Activated CD4-positive, alpha-beta T cell treated with anti-CD3 and anti-CD28 coated beads, Interleukin-2, Interleukin-4, amounts not matched to agents 100 ng/mL and 50 ng/mL, durations not matched to agents 16 hours and 8 hours (primary cell): ENCODE measurements around the gene C4BPB.

ENCODE experiments used
- DNase-seq: peaks from one replicate; pipeline ENCODE4 v3.0.0-alpha.2; 2020; ENCODE audit warnings: low spot score

Gene C4BPB

DNA sequence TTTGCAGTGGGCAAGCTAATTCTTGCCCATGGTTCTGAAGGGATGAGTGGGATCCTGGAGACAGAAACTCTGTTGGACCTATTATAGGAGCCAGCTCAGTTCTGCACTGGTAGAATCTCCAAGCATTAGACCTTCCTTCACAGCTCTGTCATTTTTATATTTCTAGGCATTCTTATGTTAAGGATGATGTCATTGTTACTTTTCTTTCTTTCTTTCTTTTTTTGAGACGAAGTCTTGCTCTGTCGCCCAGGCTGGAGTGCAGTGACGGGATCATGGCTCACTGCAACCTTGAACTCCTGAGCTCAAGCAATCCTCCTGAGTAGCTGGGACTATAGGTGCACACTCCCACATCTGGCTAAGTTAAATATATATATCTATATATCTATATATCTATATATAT lies 28.1 kb upstream of the C4BPB start:
- no peak for DNase-seq

DNA sequence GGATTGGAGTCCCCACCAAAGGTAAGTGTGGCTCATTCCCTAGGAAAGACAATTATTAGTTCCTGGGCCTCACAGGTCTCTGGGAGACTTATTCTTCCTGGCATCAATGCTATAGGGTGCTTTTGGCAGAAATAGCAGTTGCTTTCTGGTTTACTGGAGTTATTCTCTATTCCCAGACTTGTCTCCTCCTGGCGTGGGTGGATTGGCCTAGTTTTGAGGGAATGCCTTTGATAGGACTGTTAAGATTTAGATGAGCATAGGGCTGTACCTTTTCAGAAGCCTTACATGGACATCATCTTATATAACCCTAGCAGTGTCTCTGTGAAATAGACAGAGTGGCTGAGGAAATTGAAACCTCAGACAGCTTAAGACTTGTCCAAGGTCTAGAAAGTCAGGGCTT lies 26.6 kb upstream of the C4BPB start:
- no peak for DNase-seq

DNA sequence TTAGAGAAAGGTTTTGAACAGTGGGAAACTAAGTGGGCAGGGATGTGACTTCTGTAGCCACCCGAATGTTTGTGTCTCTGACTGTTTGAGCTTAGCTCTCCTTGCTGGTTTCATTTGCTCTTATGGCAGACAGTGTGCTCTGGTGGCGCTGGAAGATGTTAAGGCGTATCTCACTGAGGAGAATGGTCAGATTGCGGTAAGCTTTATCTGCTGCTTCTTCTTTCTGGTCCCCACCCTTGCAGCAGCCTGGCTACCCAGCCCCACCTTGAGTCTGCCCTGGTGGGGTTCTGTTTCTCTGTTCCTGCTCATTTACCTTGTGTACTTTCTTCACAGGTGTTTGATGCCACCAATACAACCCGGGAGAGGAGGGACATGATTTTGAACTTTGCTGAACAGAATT lies 25.6 kb upstream of the C4BPB start:
- no peak for DNase-seq

DNA sequence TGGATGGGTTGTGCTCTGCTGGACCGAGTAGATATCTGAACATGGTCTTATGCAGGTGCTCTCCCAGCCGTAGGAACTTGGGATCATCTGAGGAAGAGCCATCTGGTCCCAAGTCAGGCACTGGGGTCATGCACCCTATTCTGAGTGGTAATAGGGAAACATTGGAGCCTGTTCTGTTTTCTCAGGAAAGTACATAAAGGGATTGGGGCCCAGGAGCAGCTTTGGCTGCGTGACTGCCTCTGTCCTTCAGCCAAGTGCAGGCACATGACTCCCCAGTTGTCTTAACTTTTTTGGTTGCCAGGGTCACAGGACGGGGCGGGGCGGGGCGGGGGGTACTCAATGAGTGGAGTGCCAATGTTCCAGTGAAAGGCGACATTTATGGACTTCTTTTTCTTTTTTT lies 24.1 kb upstream of the C4BPB start:
- DNase-seq = no peak

DNA sequence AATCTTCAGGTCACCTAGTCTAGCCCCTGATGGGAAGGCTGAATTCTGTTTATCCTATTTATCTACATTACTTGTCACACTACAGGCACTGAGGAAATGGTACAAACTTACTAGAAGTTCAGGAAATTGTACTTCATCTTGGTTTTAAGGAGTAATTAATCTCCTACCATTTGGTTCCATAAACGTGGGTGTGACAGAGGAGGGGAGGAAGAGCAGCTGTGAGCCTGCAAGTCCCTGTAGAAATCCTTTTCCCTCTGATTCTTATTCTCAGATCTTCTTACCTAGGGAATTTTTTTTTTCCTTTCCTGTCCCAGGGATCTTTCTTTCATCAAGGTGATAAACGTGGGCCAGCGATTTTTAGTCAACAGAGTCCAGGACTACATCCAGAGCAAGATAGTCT lies 21.5 kb upstream of the C4BPB start:
- DNase-seq = no peak

DNA sequence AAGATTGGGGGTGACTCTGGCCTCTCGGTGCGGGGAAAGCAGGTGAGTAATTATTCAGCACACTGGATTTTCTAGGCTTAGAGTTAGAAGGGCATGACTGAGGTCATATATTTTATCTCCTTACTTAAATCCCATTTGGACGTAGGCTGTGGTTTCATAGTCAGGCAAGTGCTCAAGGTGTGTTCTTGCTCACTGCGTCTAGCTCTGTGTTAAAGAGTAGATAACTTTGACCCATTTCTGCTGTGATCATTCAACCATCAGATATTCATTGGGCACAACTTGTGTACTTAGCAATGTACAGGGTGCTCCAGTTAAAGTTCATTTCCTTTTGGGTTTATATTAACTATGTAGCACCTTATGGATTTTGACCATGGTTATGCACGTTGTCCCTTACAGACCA lies 21.0 kb upstream of the C4BPB start:
- no peak for DNase-seq

DNA sequence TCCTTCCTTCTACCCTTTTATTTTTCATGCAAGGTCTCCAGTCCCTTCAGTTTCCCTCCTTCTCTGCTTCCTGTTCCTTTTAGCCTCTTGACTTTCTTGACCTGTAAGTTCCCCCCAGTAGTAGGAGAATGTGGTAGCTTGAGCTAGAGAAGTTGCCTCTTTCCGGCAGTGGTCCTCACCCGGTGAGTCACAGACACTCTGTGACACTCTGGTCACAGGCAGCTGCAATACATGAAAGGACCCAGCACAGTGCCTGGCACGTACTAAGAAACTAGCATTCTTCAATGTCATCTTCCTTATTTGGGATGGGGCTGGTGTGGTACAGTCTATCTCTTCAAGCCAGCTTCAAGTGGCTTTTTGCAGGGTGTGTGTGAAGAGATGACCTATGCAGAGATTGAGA lies 19.6 kb upstream of the C4BPB start:
- DNase-seq = no peak

DNA sequence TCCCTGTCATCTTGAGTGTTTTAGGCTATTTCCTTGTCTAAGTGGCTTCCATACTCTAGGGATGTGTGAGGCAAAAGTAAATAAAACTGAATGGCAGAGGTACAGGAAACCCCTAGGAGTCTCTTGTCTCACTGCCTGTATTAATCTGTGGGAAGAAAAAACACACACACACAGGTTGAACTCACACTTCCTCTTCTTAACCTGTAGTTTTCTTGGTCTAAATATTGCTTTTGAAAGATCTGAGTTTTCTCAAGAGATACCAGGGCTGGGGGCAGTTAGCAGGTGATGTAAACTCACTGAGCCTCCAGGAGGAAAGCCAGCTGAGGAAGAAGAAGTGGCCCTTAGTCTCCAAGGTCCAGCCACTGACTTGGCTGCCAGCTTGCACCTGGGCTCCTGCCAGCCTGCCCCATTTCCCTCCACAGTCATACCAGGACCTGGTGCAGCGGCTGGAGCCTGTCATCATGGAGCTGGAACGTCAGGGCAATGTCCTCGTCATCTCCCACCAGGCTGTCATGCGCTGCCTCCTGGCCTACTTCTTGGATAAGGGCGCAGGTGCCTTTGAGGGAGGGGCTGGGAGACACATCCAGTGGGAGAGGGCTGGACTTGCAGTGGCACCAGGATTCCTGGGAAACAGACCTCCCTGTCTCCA lies 18.7 kb upstream of the C4BPB start:
- DNase-seq = no peak

DNA sequence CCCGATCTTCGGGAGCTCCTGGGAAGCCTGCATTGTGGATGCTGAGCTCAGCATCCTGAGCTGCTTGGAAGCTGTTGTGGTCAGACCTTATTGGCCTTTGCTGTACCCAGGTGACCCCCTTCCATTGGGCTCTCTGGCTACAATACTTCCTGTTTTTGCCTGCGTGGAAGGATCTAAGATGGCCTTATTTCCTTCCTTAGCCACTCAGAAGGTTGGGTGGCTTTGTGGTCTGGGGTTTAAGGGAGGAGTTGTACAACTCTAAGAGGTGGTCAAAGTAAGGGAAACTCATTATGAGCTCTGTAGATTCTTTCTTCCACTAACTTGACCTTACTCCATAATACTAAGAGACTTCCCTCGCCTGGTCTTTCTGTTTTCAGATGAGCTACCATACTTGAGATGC lies 17.8 kb upstream of the C4BPB start:
- DNase-seq = no peak

DNA sequence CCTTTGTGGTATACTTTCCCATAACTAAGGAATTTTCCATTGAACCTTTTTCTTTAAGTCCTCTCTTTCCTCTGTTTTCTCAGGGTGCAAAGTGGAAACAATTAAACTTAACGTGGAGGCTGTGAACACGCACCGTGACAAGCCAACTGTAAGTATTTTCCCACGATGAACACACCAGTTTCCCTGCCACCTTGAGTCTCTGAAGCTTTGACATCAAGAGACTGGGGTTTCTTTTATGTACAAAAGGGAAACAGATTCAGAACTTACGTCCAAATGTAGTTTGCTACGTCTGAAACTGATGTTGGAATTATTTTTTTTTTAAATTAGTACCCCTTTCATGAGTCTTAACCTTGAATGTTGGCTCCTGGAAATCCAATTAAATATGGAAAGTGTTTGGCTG lies 17.2 kb upstream of the C4BPB start:
- DNase-seq = no peak

DNA sequence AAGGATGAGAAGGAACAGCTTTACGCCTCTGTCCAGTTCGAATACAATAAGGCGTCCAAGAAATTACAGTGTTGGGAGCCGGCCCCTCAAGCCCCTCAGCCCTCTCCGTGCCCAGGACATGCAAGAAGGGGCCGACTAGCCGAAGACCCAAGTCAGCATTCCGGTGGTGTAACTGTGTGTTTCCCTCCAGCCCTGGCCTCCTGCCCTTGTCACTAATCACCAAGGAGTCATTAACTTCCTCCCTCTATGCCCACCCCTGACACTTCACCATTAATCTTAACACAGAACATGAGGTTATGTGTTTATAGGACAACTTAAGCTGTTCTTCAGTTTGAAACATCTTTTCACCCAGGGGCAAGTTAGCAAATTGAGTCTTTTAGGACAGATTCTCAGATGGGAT lies 16.4 kb upstream of the C4BPB start:
- DNase-seq = no peak

DNA sequence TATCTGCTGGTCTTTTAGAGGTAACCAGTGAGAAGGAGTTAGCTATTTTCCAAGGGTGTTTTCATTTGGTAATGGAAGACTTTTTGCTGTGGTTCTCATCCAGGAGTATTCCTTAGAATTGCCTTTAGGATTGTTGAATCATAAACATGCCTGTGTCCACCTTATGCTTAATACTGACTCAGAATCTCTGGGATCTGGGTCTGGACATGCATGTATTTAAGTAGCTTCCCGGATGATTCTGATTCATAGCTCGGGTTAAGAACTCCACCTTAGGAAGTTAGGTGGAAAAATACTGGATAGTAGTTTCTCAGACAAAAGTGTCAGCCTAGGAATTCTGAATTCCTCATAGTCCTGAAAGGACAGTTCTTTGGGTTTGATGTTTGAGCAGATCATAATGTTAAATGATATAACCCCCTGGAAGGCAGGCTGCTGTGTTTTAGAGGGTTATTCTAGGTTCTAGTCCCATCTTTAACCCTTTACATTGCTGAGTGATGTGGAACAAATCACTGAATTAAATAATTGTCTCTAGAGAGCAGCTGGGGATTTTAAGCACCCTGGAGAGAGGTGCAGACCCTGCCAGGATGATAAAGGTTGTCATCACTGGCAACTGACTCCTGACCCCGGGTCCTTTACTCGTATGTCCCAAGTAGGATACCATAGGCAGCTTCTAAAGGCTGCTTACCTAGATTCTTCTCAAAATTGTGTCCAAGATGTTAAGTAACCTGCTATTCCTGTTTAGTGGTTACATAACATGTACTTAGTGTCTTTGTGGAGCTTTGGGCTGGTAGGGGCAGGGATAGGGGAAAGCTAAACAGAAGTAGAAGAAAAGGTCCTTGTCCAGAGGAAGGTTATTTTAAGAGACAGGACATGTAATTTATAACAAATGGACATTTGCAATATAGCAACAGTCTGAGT lies 14.5 kb upstream of the C4BPB start:
- no peak for DNase-seq

DNA sequence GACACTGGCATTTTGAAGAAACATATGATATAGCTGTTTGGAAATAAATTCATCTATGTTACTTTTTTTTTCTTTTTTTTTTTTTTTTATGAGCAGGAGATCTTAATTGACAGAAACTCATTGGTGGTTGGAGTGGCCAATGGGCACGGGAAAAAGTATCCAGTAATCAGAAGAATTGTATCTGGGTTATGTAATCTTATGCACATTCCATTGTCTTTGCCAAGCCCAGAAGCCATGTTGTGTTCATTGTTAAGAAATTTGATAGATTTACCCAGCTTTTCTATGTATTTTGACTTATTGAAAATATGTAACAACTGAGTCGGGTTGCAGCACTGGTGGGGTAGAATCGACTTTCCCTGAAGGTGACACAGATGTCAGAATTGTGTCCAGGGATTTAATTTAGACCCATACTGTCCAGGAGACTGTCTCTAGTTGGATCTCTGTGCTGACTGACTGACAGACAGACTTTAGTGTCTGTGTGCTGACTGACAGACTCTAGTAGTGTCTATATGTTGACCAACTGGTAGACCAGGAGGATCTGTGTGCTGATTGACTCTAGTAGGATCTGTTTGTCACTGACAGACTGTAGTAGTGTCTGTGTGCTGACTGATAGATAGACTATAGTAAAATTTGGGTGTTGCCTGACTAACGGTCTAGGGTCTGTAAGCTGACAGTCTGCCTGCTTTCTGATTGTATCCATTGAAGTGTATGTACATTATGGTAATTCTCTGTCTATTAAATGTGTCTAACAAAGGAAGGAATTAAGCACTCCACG lies 12.3 kb upstream of the C4BPB start:
- no peak for DNase-seq

DNA sequence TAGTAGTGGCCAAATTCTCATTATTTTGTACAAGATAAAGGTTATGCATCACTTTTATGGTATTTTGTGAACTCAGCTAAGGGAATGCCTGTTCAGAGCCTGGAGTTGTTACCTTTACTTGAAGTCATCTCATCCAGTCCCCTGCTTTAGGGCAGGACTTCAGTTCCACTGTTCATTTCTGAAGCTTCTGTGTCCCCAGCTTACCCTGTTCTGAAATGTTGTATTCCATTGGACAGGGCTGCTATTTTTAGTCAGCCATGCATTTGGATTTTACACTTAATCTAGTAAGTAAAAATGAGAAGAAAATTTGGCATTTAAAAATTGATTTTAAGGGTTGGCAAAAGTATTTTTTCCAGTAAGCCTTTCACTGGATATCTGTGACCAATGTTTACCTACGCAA lies 11.6 kb upstream of the C4BPB start:
- DNase-seq = no peak

DNA sequence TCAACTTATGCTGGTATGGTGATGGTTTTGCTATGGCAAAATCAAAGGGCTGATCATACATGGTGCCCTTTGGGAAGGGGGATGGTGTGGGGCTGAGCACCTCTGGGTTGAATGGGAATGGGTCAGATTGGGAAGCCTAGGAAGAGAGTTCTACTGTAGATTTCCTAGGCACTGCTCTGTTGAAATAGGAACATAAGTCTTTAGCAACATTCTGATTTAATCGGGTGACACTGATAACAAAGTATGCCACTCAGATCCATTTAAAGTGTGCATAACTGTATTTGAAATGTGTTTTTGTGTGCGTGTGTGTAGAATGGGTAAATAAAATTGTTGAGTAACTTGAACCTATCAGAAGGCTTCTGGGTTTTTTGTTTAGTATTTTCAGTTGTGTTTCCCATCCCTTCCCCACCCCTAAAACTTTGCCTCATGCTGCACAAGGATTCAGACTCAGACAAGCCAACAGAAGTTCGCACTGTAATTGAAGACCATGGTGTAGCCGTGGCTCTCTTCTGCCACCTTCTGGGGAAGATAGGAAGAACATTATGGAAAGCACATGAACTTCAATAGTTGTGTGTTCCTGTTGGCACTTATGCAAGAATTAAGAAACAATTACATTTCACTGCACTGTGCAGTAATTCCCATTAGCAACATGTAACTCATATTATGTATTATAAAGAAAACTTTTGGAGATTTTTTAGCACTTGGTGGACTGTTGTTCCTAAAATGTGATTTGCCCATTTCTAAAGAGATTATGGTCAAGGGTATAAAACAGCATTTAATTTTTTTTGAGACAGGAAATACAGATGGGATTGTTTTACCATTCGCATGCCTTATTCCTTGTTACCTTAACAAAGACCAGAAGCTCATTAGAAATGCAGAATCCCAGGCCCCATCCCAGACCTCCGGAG lies 10.9 kb upstream of the C4BPB start:
- peak; percentile 75 for DNase-seq

DNA sequence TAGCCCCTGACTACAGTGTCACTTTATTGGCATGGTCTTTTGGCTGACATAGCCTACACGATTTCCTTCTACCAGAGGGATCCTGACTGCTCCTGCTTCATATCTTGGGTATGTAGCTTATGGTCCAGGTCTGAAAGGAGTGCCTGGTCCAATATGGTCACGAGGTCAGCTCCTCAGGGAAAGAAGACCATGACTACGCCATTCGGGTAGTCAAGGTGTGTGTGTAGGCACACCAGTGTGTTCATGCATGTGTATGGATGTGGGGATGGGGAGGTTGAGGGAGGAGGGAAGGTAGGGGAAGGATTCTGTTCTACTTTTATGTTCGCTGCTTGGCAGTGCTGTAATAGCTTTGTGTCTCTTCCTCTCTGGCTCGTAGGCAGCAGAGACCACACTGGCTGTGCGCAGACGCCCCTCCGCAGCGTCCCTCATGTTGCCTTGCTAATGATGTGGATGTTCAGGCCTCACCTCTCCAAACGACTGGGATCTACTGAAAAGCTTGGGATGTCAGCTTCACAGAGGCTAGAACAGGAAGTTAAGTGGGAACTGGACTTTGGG lies 10.0 kb upstream of the C4BPB start:
- DNase-seq = no peak

DNA sequence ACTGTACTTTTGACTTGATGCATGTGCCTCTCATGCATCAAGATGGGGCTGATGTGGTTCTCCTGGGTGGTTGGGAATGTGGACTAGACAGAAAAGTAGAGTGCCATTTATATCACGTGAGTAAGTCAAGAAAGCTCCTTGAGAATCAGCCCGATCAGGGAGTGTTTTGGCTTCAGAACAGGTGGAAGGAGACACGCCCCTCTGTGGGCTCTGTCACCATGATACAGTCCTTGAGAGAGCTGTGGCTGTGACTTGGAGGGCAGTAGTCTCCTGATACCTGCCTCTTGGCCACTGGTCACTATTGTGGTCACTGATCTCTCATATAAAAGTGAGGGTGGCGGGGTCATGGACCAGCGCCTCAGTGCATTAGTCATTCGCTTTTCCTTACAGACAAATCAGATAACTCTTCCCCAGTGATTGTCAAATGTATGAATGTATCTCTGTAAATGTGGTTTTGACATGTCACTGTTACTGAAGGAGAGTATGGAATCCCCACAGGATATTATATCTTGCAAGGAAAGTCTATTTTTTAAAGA lies 8.9 kb upstream of the C4BPB start:
- DNase-seq = no peak

DNA sequence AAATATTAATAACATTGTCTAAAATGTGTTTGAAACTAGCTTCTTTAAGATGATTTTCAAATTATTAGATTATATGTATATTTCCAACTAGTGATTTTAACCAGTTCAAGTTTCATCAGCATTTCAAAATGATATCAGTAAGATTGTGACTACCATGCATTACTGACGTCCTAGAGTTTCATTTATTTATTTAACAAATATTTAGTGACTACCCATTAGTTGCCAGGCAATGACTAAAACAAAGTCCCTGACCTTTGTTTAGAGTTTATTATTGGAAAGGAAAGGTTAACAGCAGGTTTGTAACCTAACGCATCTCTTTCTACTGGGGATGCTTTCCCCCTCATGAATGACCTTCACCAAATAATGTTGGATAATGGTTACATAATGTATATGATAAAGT lies 7.6 kb upstream of the C4BPB start:
- no peak for DNase-seq

DNA sequence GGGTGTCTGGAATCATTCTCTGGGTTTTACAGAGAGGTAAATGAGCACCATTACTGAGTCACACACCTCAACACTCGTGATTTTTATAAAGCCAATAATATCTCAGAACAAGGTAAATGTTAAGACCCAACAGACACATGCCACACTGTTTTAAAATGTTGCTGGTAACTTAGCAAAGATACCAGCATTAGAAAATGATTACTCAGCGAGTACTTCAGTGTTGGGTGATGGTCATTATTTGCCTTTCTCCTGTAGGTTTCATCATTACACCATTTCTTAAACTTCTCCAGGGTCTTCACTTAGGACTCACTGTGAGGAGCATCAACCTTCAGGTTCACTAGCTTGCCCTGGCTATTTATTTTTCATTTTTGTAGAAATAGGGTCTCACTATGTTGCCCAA lies 6.9 kb upstream of the C4BPB start:
- no peak for DNase-seq

DNA sequence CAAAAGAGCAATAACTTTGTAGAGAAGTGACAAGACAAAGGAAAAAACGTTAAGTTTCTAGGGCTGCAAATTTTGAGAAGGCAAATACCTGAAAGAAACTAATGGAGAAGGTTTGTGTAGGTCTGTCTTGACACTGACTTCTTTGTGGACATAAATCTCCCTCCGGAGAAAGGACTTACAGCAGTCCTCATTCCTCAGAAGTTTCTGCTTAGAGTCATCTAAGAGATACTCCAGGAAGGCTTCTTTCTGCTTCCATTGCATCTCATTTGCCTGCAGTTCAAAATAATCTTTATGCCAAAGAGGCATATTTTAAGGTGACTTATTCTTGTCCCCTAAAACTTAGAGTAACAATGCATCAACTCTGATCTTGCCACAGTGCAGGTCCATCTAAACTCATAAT lies 4.4 kb upstream of the C4BPB start:
- no peak for DNase-seq

DNA sequence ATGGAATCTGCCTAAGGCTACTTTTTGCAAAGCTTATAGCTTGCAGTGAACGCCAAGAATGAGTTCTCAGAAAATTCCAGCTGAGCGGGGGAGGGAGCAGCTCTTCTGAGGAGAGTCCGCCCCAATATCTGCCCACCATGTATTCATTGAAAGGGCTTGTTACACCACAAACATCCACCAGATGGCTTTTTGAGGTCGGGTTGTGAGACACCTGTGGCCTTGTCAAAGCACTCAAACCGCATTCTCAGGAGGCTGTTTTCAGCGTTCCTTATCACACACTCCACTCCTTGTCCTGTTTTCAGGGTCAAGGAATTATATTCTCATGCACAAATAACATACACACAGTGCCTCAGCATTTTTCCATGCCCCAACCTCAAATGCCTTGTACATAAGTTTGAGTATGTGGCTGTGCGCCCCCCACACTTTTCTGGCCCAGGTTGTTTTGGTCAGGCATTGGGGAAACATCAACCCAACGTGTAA lies 3.9 kb upstream of the C4BPB start:
- DNase-seq = peak; percentile 65
